Thyroid gland (tissue), 4 donors: ENCODE measurements around the gene KDELR1.

Experiments
- CTCF ChIP-seq, 6 experiments: fragments of 200-600 bp in 3 of 6; fragments of 450-650 bp in 3 of 6; sonication (generic) in 3 of 6; IDR thresholded peaks; one replicate each; pipeline ENCODE4 v1.5.1; 2016 to 2019; ENCODE audit warnings: antibody characterized with exemption in 6 of 6, mild to moderate bottlenecking in 2 of 6, inconsistent platforms in 1 of 6, moderate library complexity in 1 of 6
- POLR2A ChIP-seq, 2 donors: fragments of 450-650 bp; IDR thresholded peaks; one replicate each; pipeline ENCODE4 v1.6.1; 2017; ENCODE audit warnings: antibody characterized with exemption in 2 of 2, mild to moderate bottlenecking in 2 of 2, moderate library complexity in 1 of 2

- no peak for TF ChIP-seq CTCF (IDR thresholded peaks at IDR 0.05)
- no peak for TF ChIP-seq POLR2A (IDR thresholded peaks at IDR 0.05)
These were observed 24.0 kb upstream of the KDELR1 start for GRCh38 chr19:48415395-48415794.
